Fibroblast of villous mesenchyme (primary cell): ENCODE results near the gene TENT5C. TPM values are rescaled to one million over a fixed set of nuclear protein-coding genes. Genes with fewer than 3 reads are reported as not detected.

Source experiments
- DNase-seq: peaks from one replicate; pipeline ENCODE4 v3.0.0-alpha.2; 2010; ENCODE audit warnings: low read depth
- H3K4me3 ChIP-seq: 2 replicates; pipeline ENCODE4 v1.5.1; 2011; ENCODE audit warnings: low read depth, mild to moderate bottlenecking, low read length
- CTCF ChIP-seq: IDR thresholded peaks from 2 replicates; pipeline ENCODE4 v1.5.1; 2012; ENCODE audit warnings: low read depth, mild to moderate bottlenecking, low read length; ENCODE audit not compliant: insufficient read depth
- total RNA-seq: library from RNA; depleted of rRNA; stranded (reverse); fragments of >200 nt; gene quantifications from 2 replicates; pipeline ENCODE4 v1.2.3, GENCODE V29; 2012

TENT5C gene
- total RNA-seq, 1 donor: 4.3 TPM

- no peak overlapping the region for H3K4me3 ChIP-seq
- TF ChIP-seq CTCF: no peak
- DNase-seq: no peak
These were observed 21.8 kb downstream of the TENT5C start for GRCh38 chr1:117627546-117628130.

- no peak for TF ChIP-seq CTCF
- no peak overlapping the region for H3K4me3 ChIP-seq
- no peak for DNase-seq
These were observed 22.5 kb downstream of the TENT5C start for GRCh38 chr1:117628343-117628742.

GRCh38 chr1:117629625-117630422 lies 24.0 kb downstream of the TENT5C start:
- H3K4me3 ChIP-seq: no peak overlapping the region
- no peak for DNase-seq
- no peak for TF ChIP-seq CTCF

DNA sequence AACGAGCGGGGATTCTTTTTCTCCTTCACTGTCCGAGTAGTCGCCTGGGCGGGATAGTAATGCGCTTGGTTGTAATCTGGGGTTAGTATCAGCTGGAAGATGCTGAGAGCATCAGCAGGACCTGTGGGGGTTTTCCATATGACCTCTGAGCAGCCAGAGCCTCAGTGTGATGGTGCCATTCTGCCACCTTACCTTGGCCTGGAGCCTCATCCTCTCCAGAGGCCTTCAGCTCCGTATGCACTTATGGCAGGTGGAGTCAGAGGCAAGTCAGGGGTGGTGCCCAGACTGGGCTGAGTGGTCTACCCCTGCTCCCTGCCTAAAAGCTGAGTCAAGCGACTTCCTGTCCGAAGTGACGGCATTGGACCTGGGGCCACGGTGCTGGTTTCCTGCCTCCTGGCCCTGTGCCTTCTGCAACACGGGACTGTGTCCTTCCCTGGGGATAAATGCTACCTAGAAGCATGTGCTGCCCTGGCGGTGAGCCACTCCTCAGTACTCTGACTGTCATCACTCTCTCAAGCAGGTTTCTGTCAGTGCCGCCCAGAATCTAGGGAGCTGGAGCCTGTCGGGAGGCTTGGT lies 24.7 kb downstream of the TENT5C start:
- DNase-seq: no peak
- no peak for TF ChIP-seq CTCF

GRCh38 chr1:117631359-117632160 lies 25.7 kb downstream of the TENT5C start:
- no peak for DNase-seq
- TF ChIP-seq CTCF: no peak
- no peak overlapping the region for H3K4me3 ChIP-seq

More for the DNA sequence above, 24.7 kb downstream of the TENT5C start:
- H3K4me3 ChIP-seq: no peak overlapping the region

- DNase-seq: no peak
- H3K4me3 ChIP-seq: no peak overlapping the region
- TF ChIP-seq CTCF: no peak
These were observed 26.6 kb downstream of the TENT5C start for GRCh38 chr1:117632269-117633067.
